Ureter (tissue), 1 donor: ENCODE measurements around the gene ANOS1. TPM values are rescaled to one million over a fixed set of nuclear protein-coding genes. Genes with fewer than 3 reads are reported as not detected.
"Not testable (repeated sequence)": the region's sequence is repeated elsewhere in the genome, so short reads cannot be mapped to it uniquely, and the experiment has no call there.

Experiments
- DNase-seq: peaks from one replicate; pipeline ENCODE4 v3.0.0-alpha.2; 2020; ENCODE audit warnings: low spot score
- total RNA-seq: library from RNA; stranded (reverse); gene quantifications from one replicate; pipeline ENCODE4 v1.2.4, GENCODE V29; 2023
- donor health status: DM: yes; HTN: yes; CAD: no.

The ANOS1 gene
- total RNA-seq, 1 donor from 2014 or later, result 2.3 TPM

GRCh38 chrX:8607326-8607725 lies 124.6 kb downstream of the ANOS1 start:
- DNase-seq, result no peak

- DNase-seq, result no peak
Observed at GRCh38 chrX:8604131-8604530, 127.8 kb downstream of the ANOS1 start.

GRCh38 chrX:8591501-8591900 lies 140.4 kb downstream of the ANOS1 start:
- no peak for DNase-seq

- DNase-seq, result no peak
Observed at GRCh38 chrX:8586953-8587352, 145.0 kb downstream of the ANOS1 start.

- no peak for DNase-seq
Observed at GRCh38 chrX:8579602-8580001, 152.3 kb downstream of the ANOS1 start.

GRCh38 chrX:8576821-8577220 lies 155.1 kb downstream of the ANOS1 start:
- no peak for DNase-seq

- DNase-seq, result no peak
Observed at GRCh38 chrX:8565729-8566128, 166.2 kb downstream of the ANOS1 start.

GRCh38 chrX:8548446-8548845 lies 183.5 kb downstream of the ANOS1 start:
- DNase-seq, result no peak

GRCh38 chrX:8546715-8547114 lies 185.2 kb downstream of the ANOS1 start:
- DNase-seq, result no peak

GRCh38 chrX:8520791-8521190 lies 211.1 kb downstream of the ANOS1 start:
- DNase-seq, result no peak

- DNase-seq, result no peak
Observed at GRCh38 chrX:8520178-8520577, 211.8 kb downstream of the ANOS1 start.

- DNase-seq, result no peak
Observed at GRCh38 chrX:8504451-8504850, 227.5 kb downstream of the ANOS1 start.

- DNase-seq, result not testable (repeated sequence)
Observed at GRCh38 chrX:8502101-8502500, 229.8 kb downstream of the ANOS1 start.

- DNase-seq, result no peak
Observed at GRCh38 chrX:8500203-8500602, 231.7 kb downstream of the ANOS1 start.

- DNase-seq, result not testable (repeated sequence)
Observed at GRCh38 chrX:8495036-8495435, 236.9 kb downstream of the ANOS1 start.

- DNase-seq, result no peak
Observed at GRCh38 chrX:8484360-8484949, 247.5 kb downstream of the ANOS1 start.

Other genes with a start within 250 kb of the ANOS1 start
- gene FAM9A, start 69.2 kb upstream of the ANOS1 start, total RNA-seq, result not detected